HG03060 (cell line): ENCODE measurements around the gene FAM210A.

Experiments
- ATAC-seq: cut with Tn5 transposase; IDR thresholded peaks from one replicate; pipeline ENCODE4 v1.9.1; 2021; ENCODE audit warnings: low read depth, moderate number of reproducible peaks; ENCODE audit not compliant: unreplicated experiment

The FAM210A gene

GRCh38 chr18:13624563-13625237, 101.7 kb downstream of the FAM210A start:
- ATAC-seq: no peak

DNA sequence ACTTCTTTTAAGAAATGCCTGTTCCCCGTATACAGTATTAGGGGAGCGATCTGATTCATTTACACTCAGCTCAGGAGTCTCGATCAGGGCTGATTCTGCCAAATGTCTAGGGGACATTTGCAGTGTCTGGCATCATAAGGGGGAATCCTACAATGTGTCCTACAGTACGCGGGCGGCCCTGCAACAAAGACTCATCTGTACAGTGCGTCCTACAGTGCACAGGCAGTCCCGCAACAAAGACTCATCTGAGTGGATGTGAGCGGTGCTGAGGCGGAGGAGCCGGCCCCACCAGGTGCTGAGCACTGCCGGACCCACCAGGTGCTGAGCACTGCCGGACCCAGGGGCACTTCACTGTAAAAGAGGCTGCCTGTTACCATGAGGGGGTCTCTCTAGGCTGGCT, 102.5 kb downstream of the FAM210A start:
- no peak for ATAC-seq

GRCh38 chr18:13623348-13623747, 103.0 kb downstream of the FAM210A start:
- ATAC-seq: no peak

DNA sequence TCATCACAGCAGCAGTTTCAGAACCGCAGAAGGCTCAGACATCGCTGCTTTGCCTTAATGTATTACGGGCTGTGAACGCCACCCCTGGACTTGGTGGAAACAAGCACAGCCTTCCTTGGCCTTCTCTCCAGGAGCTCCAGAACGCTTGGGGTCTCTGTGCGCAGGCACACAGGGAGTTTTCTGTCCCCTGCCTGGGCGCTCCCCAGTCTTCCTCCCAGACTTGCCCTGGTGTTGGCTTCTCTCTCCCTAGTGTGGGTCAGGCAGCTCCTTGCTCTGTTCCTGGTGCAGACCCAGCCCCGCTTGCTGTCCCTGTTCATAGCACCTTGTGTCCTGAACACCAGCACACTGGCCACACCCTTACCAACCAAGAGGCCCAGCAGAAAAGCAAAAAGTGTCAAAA, 103.6 kb downstream of the FAM210A start:
- no peak for ATAC-seq

- no peak for ATAC-seq
Measured at GRCh38 chr18:13621886-13622619, 104.3 kb downstream of the FAM210A start.

DNA sequence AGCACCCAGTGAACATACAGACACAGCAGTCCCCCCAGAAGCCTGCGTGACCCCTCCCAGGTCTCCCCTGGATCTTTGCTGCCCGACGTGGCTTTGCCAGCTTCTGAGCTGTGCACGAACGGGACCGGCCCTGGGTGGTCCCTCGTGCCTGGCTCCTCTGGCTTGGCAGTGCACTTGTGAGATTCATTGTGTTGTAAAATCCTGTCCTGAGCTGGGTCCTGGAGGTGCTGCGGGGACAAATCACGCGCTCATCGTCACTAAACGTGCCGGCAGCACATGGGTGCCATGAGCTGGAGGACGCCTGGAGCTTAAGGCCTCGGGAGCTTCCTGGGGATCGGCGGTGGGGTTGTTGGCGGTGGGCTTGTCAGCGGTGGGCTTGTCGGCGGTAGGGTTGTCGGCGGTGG, 104.9 kb downstream of the FAM210A start:
- ATAC-seq: no peak

- no peak for ATAC-seq
Measured at GRCh38 chr18:13620818-13621445, 105.4 kb downstream of the FAM210A start.

DNA sequence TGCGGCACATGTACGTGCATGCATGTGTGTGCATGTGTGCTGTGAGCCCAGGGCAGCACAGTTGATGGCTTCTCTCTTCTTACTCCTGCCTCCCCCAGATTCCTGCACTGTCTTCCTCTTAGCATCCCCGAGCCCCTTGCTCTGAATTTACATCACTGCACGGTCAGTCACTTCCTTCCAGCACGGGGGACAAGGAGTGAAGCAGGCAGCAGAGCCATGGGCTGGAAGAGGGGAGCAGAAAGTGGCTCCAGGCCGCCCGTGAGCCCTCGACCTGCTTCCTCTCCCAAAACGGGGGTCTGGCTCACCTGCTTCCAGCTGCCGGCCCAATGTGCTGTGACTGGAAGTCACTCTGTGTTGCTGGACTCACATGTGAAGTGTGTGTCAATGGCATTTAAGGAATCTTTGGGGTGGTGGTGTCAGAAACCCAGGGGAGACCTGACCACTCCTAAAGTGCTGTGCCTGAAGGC, 106.1 kb downstream of the FAM210A start:
- ATAC-seq: no peak

GRCh38 chr18:13619505-13620205, 106.7 kb downstream of the FAM210A start:
- ATAC-seq: no peak

DNA sequence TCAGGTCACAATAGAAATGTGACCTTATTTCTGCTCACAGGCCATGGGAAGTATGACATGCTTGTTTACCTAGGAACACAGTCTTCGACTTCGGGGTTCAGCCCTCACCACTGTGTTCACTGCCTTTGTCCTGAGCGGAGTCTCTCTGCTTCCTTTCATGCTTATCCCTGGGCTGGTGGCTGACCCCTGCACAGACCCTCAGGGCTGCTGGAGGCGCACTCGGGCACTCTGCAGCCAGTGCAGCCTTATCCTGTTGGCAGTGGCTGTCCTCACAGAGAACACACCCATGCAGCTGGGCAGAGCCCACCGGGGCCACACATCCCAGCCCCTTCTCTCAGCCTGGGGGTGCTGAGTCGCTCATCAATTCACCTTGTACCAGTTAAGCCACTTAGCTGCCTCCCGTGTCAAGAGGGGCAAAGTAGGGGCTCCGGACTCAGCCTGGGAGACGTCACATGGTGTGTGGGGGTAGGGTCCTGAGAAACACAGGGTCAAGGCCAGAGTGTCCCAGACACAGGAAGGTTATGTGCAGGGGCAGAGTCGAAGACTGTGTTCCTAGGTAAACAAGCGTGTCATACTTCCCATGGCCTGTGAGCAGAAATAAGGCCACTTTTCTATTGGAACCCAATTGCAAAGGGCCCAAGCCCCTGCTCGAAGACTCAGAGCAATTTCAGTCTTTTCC, 107.5 kb downstream of the FAM210A start:
- ATAC-seq: no peak

DNA sequence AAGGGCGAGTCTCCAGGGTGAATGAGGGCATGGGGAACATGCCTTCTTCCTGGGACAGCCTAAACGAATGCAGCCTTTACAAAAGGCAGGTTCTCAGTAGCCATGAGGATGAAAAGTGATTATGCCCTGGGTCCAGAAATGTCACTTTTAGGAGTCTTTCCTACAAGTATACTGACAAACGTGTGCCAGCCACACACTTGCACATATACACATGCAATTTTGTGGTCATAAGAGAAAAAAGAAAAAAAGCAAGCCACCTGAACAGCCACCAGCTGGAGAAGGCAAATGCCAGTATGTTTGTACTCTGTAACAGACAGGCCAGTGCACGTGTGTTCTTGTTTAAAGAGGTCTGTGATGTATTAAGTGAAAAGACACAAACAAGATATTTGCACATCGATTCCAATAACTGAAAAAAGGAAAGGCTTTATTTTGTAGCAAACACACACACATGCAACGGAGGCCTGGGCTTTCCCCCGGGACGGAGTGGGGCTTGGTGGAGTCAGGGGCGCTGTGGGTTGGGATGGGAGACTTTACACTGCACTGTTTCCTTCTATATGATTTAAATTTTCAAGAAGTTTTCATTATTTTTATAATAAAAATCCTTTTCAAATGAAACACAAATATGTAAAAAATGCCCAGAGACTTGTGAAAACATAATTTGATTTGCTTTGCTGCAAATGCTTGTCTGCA, 108.4 kb downstream of the FAM210A start:
- ATAC-seq: no peak

- ATAC-seq: no peak
Measured at GRCh38 chr18:13616525-13617035, 109.8 kb downstream of the FAM210A start.

- ATAC-seq: no peak
Measured at GRCh38 chr18:13616041-13616440, 110.3 kb downstream of the FAM210A start.

DNA sequence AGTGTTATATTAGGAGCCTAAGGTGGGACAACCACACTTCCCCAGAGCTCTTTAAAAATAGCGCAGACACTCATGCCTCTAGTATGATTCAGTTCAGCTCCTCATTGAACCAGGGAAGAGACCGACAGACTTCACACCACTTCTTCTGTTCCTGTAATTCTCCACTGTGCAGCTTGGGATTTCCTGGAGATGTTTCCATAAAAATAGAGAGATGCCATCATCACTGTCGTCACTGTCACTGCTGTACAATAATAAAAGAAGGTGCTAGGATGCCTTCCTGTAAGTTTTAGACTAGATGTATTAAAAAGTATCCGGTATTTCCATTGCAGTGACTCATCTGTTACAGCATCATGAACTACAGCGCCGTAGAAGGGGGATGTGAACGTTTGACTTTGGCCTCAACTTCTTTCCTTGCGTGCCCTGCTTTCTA, 110.9 kb downstream of the FAM210A start:
- no peak for ATAC-seq

DNA sequence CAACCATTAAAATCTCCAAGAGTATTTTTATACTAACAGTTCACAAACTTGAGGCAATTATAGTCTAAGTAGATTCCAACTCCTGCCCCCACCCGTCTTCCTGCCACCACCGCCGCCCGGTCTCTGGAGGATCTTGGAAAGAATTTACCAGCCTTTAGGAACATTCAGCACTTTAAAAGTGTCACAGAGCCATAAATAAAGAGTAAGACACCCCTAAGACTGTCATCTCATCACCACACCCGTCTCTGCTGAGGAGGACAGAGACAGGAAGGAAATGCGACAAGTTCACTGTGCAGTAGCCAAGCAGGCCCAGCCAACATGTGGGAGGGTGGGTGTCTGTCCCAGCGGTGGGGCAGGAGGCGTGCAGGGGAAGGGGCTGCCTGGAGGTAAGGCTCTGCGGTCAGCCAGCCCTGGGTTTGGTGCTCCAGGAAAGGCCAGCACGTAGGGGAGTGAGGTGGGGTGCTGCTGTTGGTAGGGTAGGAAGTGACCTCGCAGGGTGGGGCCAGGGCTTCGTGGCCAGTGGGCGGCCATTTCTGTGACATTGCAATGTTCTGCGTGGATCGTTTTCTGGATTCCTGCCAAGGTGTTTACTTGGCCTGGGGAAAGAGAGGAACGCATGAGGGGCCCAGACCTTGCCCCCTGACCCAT, 111.6 kb downstream of the FAM210A start:
- no peak for ATAC-seq

DNA sequence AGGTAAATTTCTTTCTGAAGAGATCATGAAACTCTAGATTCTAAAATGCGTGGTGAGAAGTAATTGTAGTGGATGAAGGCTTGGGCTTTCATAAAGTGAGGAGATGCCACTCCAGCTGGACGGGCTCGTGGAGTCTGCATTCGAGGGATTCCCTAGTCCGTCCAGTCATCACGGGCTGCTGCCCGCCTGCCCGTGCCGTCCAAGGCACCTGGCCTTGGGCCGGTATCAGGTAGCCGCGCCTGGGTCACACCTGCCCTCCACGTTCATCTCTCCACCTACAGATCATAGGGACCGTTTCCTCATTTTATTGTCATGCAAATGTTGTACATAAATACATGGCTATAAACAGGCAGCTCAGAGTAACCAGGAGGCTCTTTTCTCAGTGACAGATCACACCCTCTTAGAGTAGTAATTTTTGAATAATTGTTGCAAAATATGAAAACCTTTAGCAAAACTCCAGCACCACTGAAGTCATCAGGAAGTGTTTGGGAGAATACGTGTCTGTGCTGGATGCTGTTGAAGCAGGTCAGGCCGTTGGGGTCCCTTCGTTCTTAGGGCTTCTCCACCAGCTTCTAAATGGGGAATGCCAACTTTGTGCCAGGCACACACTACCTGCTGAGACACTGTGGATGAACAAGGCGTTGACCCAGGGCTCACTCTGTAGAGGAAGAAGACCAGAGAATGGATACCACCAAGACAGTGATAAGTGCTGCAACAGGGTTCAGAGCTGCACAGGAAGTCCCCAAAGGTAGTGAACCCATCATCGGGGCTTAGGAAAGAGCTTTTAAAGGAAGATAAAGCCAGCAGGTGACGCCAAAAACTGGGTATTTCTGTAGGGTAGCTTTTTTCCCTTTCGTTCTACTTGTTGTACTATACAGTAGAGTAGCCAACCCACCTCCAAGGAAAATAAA, 112.5 kb downstream of the FAM210A start:
- ATAC-seq: no peak
